GM12875 (cell line): ENCODE measurements around the gene CLDND2.
"Not testable (repeated sequence)": the region's sequence is repeated elsewhere in the genome, so short reads cannot be mapped to it uniquely, and the experiment has no call there.

Source experiments
- H3K4me3 ChIP-seq: one replicate; pipeline ENCODE4 v1.5.1; 2011; ENCODE audit warnings: low read depth, low read length, control low read depth
- TF ChIP-seq, protein P1 (sequence below): IDR thresholded peaks from 2 replicates; pipeline ENCODE4 v1.5.1; 2011; ENCODE audit warnings: low read depth, mild to moderate bottlenecking, control low read depth, inconsistent platforms, low read length, moderate library complexity, borderline replicate concordance; ENCODE audit not compliant: insufficient read depth

Gene CLDND2

DNA sequence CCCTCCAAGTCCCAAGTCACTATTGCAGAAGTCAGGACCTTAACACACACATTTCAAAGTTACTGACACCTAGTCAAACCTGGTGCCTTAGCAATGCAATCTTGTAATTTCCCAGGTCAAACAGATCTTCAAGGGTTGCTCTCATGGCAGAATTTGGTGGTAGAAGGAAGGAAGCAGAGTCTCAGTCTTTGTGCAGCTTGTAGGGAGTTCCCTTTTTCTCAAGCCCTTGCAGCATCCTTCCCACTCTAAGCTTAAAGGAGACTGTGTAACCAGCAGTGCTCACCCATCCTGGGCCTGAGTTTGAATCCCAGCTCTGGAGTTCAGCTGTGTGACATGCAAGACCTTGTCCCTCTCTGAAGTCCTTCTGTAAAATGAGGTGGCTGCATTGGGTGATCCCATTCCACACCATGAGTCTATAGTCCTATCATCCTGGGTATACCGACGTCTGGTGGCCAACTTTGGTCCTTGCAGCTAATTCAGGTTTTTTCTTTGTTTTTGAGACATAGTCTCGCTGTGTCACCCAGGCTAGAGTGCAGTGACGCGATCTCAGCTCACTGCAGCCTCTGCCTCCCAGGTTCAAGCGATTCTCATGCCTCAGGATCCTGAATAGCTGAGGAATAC, 38.8 kb upstream of the CLDND2 start:
- TF ChIP-seq, protein P1, sequence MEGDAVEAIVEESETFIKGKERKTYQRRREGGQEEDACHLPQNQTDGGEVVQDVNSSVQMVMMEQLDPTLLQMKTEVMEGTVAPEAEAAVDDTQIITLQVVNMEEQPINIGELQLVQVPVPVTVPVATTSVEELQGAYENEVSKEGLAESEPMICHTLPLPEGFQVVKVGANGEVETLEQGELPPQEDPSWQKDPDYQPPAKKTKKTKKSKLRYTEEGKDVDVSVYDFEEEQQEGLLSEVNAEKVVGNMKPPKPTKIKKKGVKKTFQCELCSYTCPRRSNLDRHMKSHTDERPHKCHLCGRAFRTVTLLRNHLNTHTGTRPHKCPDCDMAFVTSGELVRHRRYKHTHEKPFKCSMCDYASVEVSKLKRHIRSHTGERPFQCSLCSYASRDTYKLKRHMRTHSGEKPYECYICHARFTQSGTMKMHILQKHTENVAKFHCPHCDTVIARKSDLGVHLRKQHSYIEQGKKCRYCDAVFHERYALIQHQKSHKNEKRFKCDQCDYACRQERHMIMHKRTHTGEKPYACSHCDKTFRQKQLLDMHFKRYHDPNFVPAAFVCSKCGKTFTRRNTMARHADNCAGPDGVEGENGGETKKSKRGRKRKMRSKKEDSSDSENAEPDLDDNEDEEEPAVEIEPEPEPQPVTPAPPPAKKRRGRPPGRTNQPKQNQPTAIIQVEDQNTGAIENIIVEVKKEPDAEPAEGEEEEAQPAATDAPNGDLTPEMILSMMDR: peak; percentile 69
- no peak overlapping the region for H3K4me3 ChIP-seq

- H3K4me3 ChIP-seq: no peak overlapping the region
- TF ChIP-seq, protein P1: no peak
These were observed 33.3 kb upstream of the CLDND2 start for GRCh38 chr19:51402117-51402516.

DNA sequence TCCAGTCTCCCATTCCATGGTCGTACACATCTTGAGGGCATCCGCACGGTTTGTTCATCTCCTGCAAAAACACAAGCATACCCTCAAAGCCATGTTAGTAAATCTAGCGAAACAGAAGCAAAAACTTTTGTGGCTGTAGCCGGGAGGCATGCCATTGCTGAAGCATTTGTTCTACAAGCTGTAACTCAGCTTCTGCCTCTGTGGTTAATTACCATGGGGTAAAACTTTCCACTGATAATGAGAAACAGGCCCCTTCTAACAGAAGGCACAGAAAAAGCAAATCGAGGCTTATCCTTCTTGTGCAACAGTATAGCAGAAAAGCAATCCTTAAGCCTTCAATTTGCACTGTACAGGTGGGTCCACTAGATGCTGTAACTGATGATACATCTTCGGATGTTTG, 31.1 kb upstream of the CLDND2 start:
- H3K4me3 ChIP-seq: not testable (repeated sequence)

DNA sequence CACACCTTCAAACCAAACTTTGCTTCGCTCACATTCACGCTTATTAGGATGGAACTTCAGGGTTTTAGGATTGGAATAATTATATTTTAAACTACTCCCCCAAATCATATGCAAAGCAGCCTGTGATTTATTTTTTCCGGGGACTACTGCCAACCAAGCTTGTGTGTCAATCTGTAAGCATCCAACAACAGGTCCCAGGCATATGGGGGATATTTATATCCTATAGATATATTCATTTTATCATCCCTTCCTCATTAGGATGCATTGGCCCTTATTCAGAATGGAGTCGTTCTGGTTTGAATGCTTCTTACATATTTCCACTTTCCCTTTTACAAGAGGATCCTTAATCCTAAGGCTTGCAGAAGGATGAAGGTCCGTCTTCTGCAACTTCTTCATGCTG, 30.4 kb upstream of the CLDND2 start:
- no peak overlapping the region for H3K4me3 ChIP-seq
- TF ChIP-seq, protein P1: no peak

- TF ChIP-seq, protein P1: peak; percentile 39; the same call in 1 of the 2 replicates
- H3K4me3 ChIP-seq: no peak overlapping the region
These were observed 29.4 kb upstream of the CLDND2 start for GRCh38 chr19:51398096-51398704.

DNA sequence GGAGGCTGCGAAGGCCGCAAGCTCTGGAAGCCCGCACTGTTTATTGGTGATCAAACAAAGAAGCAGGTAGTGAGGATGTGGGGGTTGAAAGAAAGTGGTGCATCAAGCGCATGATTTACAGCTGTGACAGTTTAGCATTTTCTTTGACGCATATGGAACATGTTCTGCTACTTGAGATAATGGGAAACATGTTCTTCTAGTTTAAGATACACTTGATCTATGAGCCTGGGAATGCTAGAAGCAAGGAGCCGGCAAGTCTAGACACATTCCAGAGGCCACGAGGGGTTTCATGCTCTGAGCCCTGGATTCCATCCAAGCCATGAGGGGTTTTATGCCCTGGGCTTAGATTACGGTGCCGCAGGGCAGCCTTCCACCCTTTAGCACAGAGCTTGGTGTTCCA, 28.6 kb upstream of the CLDND2 start:
- H3K4me3 ChIP-seq: not testable (repeated sequence)

DNA sequence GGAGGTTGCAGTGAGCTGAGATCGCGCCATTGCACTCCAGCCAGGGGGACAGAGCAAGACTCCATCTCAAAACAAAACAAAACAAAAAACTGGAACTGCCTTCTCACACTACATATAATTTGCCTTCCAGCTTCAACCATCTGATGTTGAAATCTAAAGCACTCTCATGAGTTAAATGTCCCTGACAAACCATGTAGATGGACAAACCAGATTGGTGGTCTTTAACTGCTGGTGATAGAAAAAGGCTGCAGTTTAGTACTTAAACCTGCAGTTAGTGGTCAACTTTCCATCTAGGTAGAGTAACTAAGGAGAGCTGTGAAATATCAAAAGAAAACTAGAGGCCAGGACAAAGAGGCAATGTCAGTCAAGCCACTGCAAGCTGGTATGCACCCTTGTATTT, 27.4 kb upstream of the CLDND2 start:
- H3K4me3 ChIP-seq: no peak overlapping the region
- TF ChIP-seq, protein P1: no peak

GRCh38 chr19:51394050-51394836, 25.4 kb upstream of the CLDND2 start:
- TF ChIP-seq, protein P1: peak; percentile 1; the same call in 1 of the 2 replicates
- peak overlapping the region; percentile 71 for H3K4me3 ChIP-seq
